AG04449 (cell line): Measurements from ENCODE around the gene CRADD.
"Not testable (repeated sequence)": the region's sequence is repeated elsewhere in the genome, so short reads cannot be mapped to it uniquely, and the experiment has no call there.

ENCODE experiments used
- CTCF ChIA-PET: fragments of 350-600 bp; formaldehyde crosslinking; extraction: SDS; loops from one replicate; lab custom pipeline; 2021; ENCODE audit warnings: antibody characterized with exemption; lab: Yijun Ruan, JAX
- POLR2A ChIA-PET: fragments of 400-600, 350-600 bp; formaldehyde crosslinking; extraction: SDS; loops from one replicate; lab custom pipeline; 2020; ENCODE audit warnings: antibody characterized with exemption, inconsistent platforms; lab: Yijun Ruan, JAX
- DNase-seq: peaks from one replicate; pipeline ENCODE4 v3.0.0-alpha.2; 2010; ENCODE audit warnings: low read depth, low spot score
- H3K4me3 ChIP-seq: 2 replicates; pipeline ENCODE4 v1.5.1; 2011; ENCODE audit warnings: low read depth, mild to moderate bottlenecking, control low read depth, low read length
- TF ChIP-seq, protein P1 (sequence below): IDR thresholded peaks from one replicate; pipeline ENCODE4 v1.5.1; 2011; ENCODE audit warnings: mild to moderate bottlenecking, moderate library complexity, low read length, control low read depth, inconsistent platforms; ENCODE audit not compliant: insufficient read depth; ENCODE audit errors: missing control alignments

Gene CRADD

DNA sequence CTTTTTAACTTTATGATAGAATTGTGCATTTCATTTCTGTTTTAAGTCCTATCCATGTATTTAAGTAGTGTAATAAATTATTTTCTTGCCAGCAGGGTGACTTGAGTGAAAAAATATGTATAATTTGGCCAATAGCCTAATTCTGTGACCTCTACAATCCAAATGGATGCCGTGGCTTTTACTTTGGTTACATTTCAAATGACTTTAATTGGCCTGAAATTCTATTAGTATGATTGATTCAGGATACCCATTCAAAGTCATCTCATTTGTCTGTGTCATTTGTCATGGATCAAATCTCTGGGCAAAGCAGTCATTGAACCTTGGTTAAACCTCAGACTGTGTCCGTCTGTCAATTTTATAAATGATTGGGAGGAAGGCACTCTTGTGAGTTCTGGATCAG is 29.6 kb downstream of the CRADD start:
- CTCF ChIA-PET = interaction anchor here (1.3 kb wide), 2 partner anchors 20 to 204 kb away, joined by 4 to 6 read pairs; no protein-coding TSS in a partner anchor
- no peak overlapping the region for H3K4me3 ChIP-seq
- DNase-seq = no peak
- POLR2A ChIA-PET = no interaction called here
- TF ChIP-seq, protein P1, sequence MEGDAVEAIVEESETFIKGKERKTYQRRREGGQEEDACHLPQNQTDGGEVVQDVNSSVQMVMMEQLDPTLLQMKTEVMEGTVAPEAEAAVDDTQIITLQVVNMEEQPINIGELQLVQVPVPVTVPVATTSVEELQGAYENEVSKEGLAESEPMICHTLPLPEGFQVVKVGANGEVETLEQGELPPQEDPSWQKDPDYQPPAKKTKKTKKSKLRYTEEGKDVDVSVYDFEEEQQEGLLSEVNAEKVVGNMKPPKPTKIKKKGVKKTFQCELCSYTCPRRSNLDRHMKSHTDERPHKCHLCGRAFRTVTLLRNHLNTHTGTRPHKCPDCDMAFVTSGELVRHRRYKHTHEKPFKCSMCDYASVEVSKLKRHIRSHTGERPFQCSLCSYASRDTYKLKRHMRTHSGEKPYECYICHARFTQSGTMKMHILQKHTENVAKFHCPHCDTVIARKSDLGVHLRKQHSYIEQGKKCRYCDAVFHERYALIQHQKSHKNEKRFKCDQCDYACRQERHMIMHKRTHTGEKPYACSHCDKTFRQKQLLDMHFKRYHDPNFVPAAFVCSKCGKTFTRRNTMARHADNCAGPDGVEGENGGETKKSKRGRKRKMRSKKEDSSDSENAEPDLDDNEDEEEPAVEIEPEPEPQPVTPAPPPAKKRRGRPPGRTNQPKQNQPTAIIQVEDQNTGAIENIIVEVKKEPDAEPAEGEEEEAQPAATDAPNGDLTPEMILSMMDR = no peak

GRCh38 chr12:93707836-93708235 is 30.7 kb downstream of the CRADD start:
- POLR2A ChIA-PET = no interaction called here

GRCh38 chr12:93708952-93709351 is 31.8 kb downstream of the CRADD start:
- TF ChIP-seq, protein P1 = no peak
- CTCF ChIA-PET = no interaction called here
- no peak overlapping the region for H3K4me3 ChIP-seq
- POLR2A ChIA-PET = no interaction called here
- no peak for DNase-seq

More at GRCh38 chr12:93707836-93708235, 30.7 kb downstream of the CRADD start:
- CTCF ChIA-PET = no interaction called here
- TF ChIP-seq, protein P1 = no peak
- no peak overlapping the region for H3K4me3 ChIP-seq
- no peak for DNase-seq

GRCh38 chr12:93709386-93709785 is 32.2 kb downstream of the CRADD start:
- no peak for DNase-seq
- TF ChIP-seq, protein P1 = no peak
- ChIA-PET CTCF (no interaction called here), POLR2A (no interaction called here)
- no peak overlapping the region for H3K4me3 ChIP-seq

DNA sequence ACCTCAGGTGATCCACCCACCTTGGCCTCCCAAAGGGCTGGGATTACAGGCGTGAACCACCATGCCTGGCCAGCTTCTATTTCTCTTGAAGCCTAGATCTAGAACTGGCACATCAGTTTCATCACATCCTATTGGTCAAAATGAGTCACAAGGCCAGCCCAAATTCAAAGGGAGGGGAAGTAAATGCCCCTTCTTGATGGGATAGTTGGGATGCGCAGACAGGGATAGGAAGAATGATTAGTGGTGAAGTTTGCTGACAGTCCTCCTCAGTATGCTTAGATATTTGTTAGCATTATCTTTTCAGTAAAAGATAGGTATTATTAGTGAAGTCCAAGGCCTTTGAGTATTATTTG is 33.4 kb downstream of the CRADD start:
- TF ChIP-seq, protein P1 = no peak
- no peak overlapping the region for H3K4me3 ChIP-seq
- CTCF ChIA-PET = interaction anchor here (0.8 to 3.3 kb wide), 3 partner anchors 12 to 391 kb away, joined by 3 to 14 read pairs (median 3); no protein-coding TSS in a partner anchor
- no peak for DNase-seq
- POLR2A ChIA-PET = no interaction called here

DNA sequence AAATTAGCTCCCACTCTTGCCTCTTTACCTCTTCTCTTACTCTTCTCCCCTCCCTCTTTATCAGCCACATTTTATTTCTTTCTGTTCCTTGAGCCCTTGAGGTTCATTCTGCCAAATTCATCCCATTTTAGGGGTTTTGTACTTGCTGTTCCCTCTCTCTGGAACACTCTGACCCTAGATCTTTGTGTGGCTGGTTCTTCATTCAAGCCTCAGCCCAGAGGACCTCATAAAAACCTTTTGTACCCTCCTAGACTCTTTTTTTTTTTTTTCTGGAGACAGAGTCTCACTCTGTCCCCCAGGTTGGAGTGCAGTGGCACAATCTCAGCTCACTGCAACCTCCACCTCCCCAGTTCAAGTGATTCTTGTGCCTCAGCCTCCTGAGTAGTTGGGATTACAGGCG is 34.3 kb downstream of the CRADD start:
- H3K4me3 ChIP-seq, DNase-seq, POLR2A ChIA-PET: not testable (repeated sequence)
- CTCF ChIA-PET = interaction anchor here (0.8 to 3.3 kb wide), 4 partner anchors 13 to 390 kb away, joined by 3 to 14 read pairs (median 4); no protein-coding TSS in a partner anchor

DNA sequence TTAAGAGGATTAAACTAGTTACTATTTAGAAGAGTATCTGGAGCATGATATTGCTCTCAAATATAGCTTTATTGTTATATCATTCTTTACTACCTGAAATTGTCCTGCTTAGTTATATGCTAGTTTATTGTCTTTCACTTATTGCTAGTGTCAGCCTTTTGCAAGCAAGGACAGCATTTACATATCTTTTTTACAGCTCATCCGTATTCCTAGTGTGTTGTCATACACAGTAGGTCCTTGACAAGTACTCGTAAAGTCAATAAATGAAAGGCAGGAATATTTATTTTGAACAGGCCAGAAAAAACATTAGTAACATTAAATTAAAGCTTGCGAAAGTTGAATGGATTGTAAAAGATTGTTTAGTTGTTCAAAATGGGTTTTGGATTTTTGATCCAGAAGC is 35.0 kb downstream of the CRADD start:
- TF ChIP-seq, protein P1 = no peak
- no peak overlapping the region for H3K4me3 ChIP-seq
- no peak for DNase-seq
- ChIA-PET CTCF (interaction anchor here (0.6 to 3.3 kb wide), 4 partner anchors 13 to 390 kb away, joined by 3 to 14 read pairs (median 4); no protein-coding TSS in a partner anchor), POLR2A (no interaction called here)
